KMS-11 (cell line): Measurements from ENCODE around the gene NBDY.
"Not testable (repeated sequence)": the region's sequence is repeated elsewhere in the genome, so short reads cannot be mapped to it uniquely, and the experiment has no call there.

ENCODE experiments used
- H2AFZ ChIP-seq: fragments of 200-600 bp; sonication (generic); 2 replicates; pipeline ENCODE4 v1.6.1; 2016; ENCODE audit warnings: antibody characterized with exemption, mixed run types, low read depth
- H3K27ac ChIP-seq: fragments of 200-600 bp; sonication (generic); 2 replicates; pipeline ENCODE4 v1.6.1; 2016; ENCODE audit warnings: mild to moderate bottlenecking, mixed run types
- H3K27me3 ChIP-seq: fragments of 200-600 bp; sonication (generic); 2 replicates; pipeline ENCODE4 v1.6.1; 2017; ENCODE audit warnings: mild to moderate bottlenecking, low read depth, mixed run types, moderate library complexity; ENCODE audit not compliant: insufficient read depth
- H3K36me3 ChIP-seq: fragments of 200-600 bp; sonication (generic); 2 replicates; pipeline ENCODE4 v1.6.1; 2017; ENCODE audit warnings: mild to moderate bottlenecking, mixed run types; ENCODE audit not compliant: insufficient read depth
- H3K4me1 ChIP-seq: fragments of 200-600 bp; sonication (generic); 2 replicates; pipeline ENCODE4 v1.6.1; 2016; ENCODE audit warnings: mild to moderate bottlenecking, low read depth, mixed run types; ENCODE audit not compliant: poor library complexity, severe bottlenecking
- H3K4me2 ChIP-seq: fragments of 200-600 bp; sonication (generic); 2 replicates; pipeline ENCODE4 v1.7.0; 2016; ENCODE audit warnings: mild to moderate bottlenecking, mixed run types
- H3K4me3 ChIP-seq: fragments of 200-600 bp; sonication (generic); IDR thresholded peaks from 2 replicates; pipeline ENCODE4 v1.6.1; 2017; ENCODE audit warnings: low read depth, low read length, mixed read lengths; ENCODE audit not compliant: insufficient read depth
- H3K79me2 ChIP-seq: fragments of 200-600 bp; sonication (generic); 2 replicates; pipeline ENCODE4 v1.6.1; 2016; ENCODE audit warnings: low read depth, mixed run types; ENCODE audit not compliant: insufficient read depth
- H3K9ac ChIP-seq: fragments of 200-600 bp; sonication (generic); 2 replicates; pipeline ENCODE4 v1.6.1; 2016; ENCODE audit warnings: mild to moderate bottlenecking, mixed run types
- H4K20me1 ChIP-seq: fragments of 200-600 bp; sonication (generic); 2 replicates; pipeline ENCODE4 v1.6.1; 2016; ENCODE audit warnings: mild to moderate bottlenecking, mixed run types; ENCODE audit not compliant: insufficient read depth
- TF ChIP-seq, protein P1 (sequence below): fragments of 200-600 bp; sonication (generic); conservative IDR thresholded peaks from 2 replicates; pipeline ENCODE4 v1.6.1; 2017; ENCODE audit warnings: low read depth, mild to moderate bottlenecking, antibody characterized with exemption, low read length, moderate library complexity, mixed read lengths

The NBDY gene

DNA sequence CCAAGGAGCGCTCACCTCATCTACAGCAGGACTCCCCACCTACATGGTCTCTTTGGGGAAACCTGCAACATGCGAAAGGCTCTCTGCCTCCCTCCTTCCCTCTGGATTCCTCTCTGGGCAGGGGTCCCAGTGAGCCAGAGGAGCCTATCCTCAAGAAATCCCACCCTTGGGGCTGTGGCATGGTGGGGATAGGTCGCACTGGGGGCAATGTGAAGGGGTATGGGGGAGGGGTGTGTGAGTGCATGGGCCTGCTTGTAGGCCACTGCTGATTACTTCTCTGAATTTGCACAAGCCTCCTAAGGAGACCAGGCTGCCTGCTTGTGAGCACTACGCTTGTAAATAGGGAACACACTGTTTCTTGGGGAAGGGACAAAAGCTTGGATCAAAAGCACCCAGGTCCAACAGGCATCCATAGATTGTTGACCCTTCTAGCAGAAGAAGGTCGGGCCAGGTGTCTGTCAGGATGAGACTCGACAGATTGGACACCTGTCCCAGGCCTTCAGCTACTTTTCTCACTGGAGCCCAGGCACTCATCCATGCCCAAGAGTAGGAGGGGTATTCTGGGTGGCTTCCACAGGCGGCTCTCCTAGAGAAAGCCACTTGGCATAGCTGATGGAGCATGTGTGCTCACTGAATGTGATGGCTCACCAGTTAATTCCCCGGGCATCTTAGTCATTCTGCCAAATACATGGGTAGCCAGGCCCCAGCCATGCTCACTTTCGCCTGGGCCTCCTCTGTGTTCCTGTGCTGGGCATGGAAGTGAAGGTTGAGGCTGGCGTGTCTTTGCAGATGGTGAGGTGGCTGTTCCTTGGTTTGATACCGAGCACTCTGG is 75.0 kb downstream of the NBDY start:
- TF ChIP-seq, protein P1, sequence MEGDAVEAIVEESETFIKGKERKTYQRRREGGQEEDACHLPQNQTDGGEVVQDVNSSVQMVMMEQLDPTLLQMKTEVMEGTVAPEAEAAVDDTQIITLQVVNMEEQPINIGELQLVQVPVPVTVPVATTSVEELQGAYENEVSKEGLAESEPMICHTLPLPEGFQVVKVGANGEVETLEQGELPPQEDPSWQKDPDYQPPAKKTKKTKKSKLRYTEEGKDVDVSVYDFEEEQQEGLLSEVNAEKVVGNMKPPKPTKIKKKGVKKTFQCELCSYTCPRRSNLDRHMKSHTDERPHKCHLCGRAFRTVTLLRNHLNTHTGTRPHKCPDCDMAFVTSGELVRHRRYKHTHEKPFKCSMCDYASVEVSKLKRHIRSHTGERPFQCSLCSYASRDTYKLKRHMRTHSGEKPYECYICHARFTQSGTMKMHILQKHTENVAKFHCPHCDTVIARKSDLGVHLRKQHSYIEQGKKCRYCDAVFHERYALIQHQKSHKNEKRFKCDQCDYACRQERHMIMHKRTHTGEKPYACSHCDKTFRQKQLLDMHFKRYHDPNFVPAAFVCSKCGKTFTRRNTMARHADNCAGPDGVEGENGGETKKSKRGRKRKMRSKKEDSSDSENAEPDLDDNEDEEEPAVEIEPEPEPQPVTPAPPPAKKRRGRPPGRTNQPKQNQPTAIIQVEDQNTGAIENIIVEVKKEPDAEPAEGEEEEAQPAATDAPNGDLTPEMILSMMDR: peak; percentile 5; the same call in 1 of the 2 replicates
- no peak overlapping the region for H3K9ac ChIP-seq
- no peaks in the 10 kb centered on the region for H4K20me1 ChIP-seq
- H3K79me2 ChIP-seq: no peaks in the 10 kb centered on the region
- H3K27me3 ChIP-seq: no peaks in the 10 kb centered on the region
- H2AFZ ChIP-seq: no peak overlapping the region
- H3K4me1 ChIP-seq: no peaks in the 10 kb centered on the region
- no peak overlapping the region for H3K27ac ChIP-seq
- no peak overlapping the region for H3K4me3 ChIP-seq
- no peaks in the 10 kb centered on the region for H3K36me3 ChIP-seq
- no peak overlapping the region for H3K4me2 ChIP-seq

DNA sequence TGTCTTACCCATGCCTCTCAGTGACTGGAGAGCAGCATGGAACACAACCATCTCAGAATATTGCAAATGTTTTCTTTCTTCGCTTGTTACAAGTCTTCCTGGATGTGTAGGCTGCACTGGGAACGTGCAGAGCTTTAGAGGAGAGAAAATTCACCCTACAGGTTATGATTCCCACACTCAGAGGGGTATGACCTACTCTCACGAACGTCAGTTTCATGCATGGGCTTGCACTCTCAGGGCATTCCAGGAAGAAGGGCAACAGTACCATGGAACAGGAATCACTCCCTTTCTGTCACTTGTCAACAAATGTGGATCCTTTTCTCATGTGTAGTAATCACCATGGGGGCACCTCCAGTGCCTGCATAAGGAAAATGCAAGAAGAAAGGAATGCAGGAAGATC is 75.8 kb downstream of the NBDY start:
- TF ChIP-seq, protein P1: no peak
- Histone ChIP-seq H3K4me2 (no peak overlapping the region), H3K27me3 (no peaks in the 10 kb centered on the region), H3K36me3 (no peaks in the 10 kb centered on the region), H3K4me1 (no peaks in the 10 kb centered on the region), H3K9ac (no peak overlapping the region), H3K27ac (no peak overlapping the region), H4K20me1 (no peaks in the 10 kb centered on the region), H3K4me3 (no peak overlapping the region), H3K79me2 (no peaks in the 10 kb centered on the region), H2AFZ (no peak overlapping the region)

DNA sequence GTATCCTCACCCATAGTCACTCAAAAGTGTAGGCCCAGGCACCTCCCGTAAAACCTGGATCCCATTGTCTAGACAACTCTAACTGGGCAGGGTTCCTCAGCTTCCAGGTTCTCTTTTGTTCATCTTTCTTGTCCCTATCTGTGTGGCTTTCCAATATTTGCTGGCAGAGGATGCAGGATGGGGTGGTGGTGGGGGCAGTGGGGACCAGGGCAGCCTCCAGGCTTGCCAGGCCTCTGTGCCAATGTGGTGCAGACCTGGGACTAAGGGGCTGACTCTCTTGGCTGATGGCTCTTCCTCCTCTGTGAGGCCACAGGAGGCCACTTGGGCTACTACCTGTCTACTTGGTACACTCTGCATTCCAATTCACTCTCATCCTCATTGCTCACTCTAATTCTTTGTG is 76.4 kb downstream of the NBDY start:
- TF ChIP-seq, protein P1: no peak
- Histone ChIP-seq H3K27ac (no peak overlapping the region), H3K4me1 (no peaks in the 10 kb centered on the region), H2AFZ (no peak overlapping the region), H4K20me1 (no peaks in the 10 kb centered on the region), H3K36me3 (no peaks in the 10 kb centered on the region), H3K9ac (no peak overlapping the region), H3K4me2 (no peak overlapping the region), H3K79me2 (no peaks in the 10 kb centered on the region), H3K4me3 (no peak overlapping the region), H3K27me3 (no peaks in the 10 kb centered on the region)

GRCh38 chrX:56806176-56806575 is 77.1 kb downstream of the NBDY start:
- H3K27ac ChIP-seq, H3K4me1 ChIP-seq, H4K20me1 ChIP-seq, H3K36me3 ChIP-seq, H3K4me2 ChIP-seq, H3K79me2 ChIP-seq, H3K27me3 ChIP-seq, H3K4me3 ChIP-seq, H3K9ac ChIP-seq, H2AFZ ChIP-seq: not testable (repeated sequence)

DNA sequence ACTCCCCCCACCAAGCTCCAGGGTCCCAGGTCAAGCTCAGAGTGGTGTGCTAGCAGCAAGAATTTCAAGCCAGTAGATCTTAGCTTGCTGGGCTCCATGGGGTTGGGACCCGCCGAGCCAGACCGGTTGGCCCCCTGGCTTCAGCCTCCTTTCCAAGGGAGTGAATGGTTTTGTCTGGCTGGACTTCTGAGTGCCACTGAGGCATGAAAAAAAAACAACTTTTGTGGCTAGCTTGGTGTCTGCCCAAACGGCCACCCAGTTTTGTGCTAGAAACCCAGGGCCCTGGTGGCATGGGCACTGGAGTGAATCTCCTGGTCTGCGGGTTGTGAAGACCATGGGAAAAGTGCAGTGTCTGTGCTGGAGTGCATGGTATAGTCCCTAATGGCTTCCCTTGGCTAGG is 82.6 kb downstream of the NBDY start:
- Histone ChIP-seq H3K4me2 (no peak overlapping the region), H3K36me3 (no peaks in the 10 kb centered on the region), H2AFZ (no peak overlapping the region), H3K79me2 (no peaks in the 10 kb centered on the region), H3K9ac (no peak overlapping the region), H4K20me1 (no peaks in the 10 kb centered on the region), H3K4me3 (no peak overlapping the region), H3K4me1 (peaks cover 11% of the 10 kb centered on the region), H3K27me3 (no peaks in the 10 kb centered on the region), H3K27ac (no peak overlapping the region)
- TF ChIP-seq, protein P1: no peak
